BLaER1 (cell line): ENCODE results near the gene IMP4.

ENCODE experiments used
- H3K27ac ChIP-seq: shearing (Covaris generic); formaldehyde crosslinking; 2 replicates; pipeline ENCODE4 v1.8.1; 2022
- H3K27me3 ChIP-seq: shearing (Covaris generic); formaldehyde crosslinking; 2 replicates; pipeline ENCODE4 v1.8.1; 2022
- H3K36me3 ChIP-seq: shearing (Covaris generic); formaldehyde crosslinking; 2 replicates; pipeline ENCODE4 v1.8.1; 2022
- H3K4me1 ChIP-seq: shearing (Covaris generic); formaldehyde crosslinking; 2 replicates; pipeline ENCODE4 v1.8.1; 2022
- H3K4me2 ChIP-seq: shearing (Covaris generic); formaldehyde crosslinking; 2 replicates; pipeline ENCODE4 v1.8.1; 2022
- H3K4me3 ChIP-seq: shearing (Covaris generic); formaldehyde crosslinking; 2 replicates; pipeline ENCODE4 v1.8.1; 2022
- H3K9ac ChIP-seq: shearing (Covaris generic); formaldehyde crosslinking; 2 replicates; pipeline ENCODE4 v1.8.1; 2022
- H3K9me3 ChIP-seq: shearing (Covaris generic); formaldehyde crosslinking; 2 replicates; pipeline ENCODE4 v1.8.1; 2022
- H4K20me1 ChIP-seq: shearing (Covaris generic); formaldehyde crosslinking; 2 replicates; pipeline ENCODE4 v1.8.1; 2022
- Cebpa-rat ChIP-seq: shearing (Covaris generic); IDR thresholded peaks from 2 replicates; pipeline ENCODE4 v1.8.1; 2022

Gene IMP4

GRCh38 chr2:130375291-130376266, 32.9 kb downstream of the IMP4 start:
- peaks cover 30% of the 10 kb centered on the region for H4K20me1 ChIP-seq
- no peaks in the 10 kb centered on the region for H3K9me3 ChIP-seq
- peaks cover 68% of the 10 kb centered on the region for H3K4me1 ChIP-seq
- H3K27me3 ChIP-seq, result no peaks in the 10 kb centered on the region
- no peak overlapping the region for H3K27ac ChIP-seq
- H3K4me3 ChIP-seq, result no peak overlapping the region
- H3K4me2 ChIP-seq, result peak overlapping the region; percentile 80
- TF ChIP-seq Cebpa-rat, result 0 out of 2 replicates have a peak, but pooled peaks have one; percentile 15
- H3K9ac ChIP-seq, result no peak overlapping the region
- H3K36me3 ChIP-seq, result peaks cover 20% of the 10 kb centered on the region

GRCh38 chr2:130376433-130377293, 34.0 kb downstream of the IMP4 start:
- no peak for TF ChIP-seq Cebpa-rat
- H3K9me3 ChIP-seq, result no peaks in the 10 kb centered on the region
- H3K36me3 ChIP-seq, result peaks cover 29% of the 10 kb centered on the region
- H3K4me2 ChIP-seq, result peak overlapping the region; percentile 80
- H3K4me3 ChIP-seq, result peak overlapping the region; percentile 34; the same call in 1 of the 2 replicates
- peaks cover 68% of the 10 kb centered on the region for H3K4me1 ChIP-seq
- peaks cover 33% of the 10 kb centered on the region for H4K20me1 ChIP-seq
- H3K27ac ChIP-seq, result peak overlapping the region; percentile 14
- H3K9ac ChIP-seq, result 0 out of 2 replicates have a peak overlapping the region, but pooled peaks have one; percentile 16
- H3K27me3 ChIP-seq, result no peaks in the 10 kb centered on the region

GRCh38 chr2:130377491-130377890, 34.8 kb downstream of the IMP4 start:
- Histone ChIP-seq H4K20me1 (peaks cover 33% of the 10 kb centered on the region), H3K4me2 (peak overlapping the region; percentile 80), H3K36me3 (peaks cover 38% of the 10 kb centered on the region), H3K9me3 (no peaks in the 10 kb centered on the region), H3K4me3 (no peak overlapping the region), H3K9ac (no peak overlapping the region), H3K27ac (peak overlapping the region; percentile 14; the same call in 1 of the 2 replicates), H3K4me1 (peaks cover 75% of the 10 kb centered on the region), H3K27me3 (no peaks in the 10 kb centered on the region)
- TF ChIP-seq Cebpa-rat, result no peak

GRCh38 chr2:130378206-130378897, 35.7 kb downstream of the IMP4 start:
- no peak overlapping the region for H3K27ac ChIP-seq
- peaks cover 33% of the 10 kb centered on the region for H4K20me1 ChIP-seq
- peaks cover 41% of the 10 kb centered on the region for H3K36me3 ChIP-seq
- H3K9ac ChIP-seq, result no peak overlapping the region
- TF ChIP-seq Cebpa-rat, result no peak
- H3K4me1 ChIP-seq, result peaks cover 70% of the 10 kb centered on the region
- H3K27me3 ChIP-seq, result no peaks in the 10 kb centered on the region
- H3K4me2 ChIP-seq, result no peak overlapping the region
- no peak overlapping the region for H3K4me3 ChIP-seq
- H3K9me3 ChIP-seq, result no peaks in the 10 kb centered on the region

GRCh38 chr2:130378898-130379214, 36.2 kb downstream of the IMP4 start:
- Histone ChIP-seq H3K27me3 (no peaks in the 10 kb centered on the region), H3K36me3 (peaks cover 41% of the 10 kb centered on the region), H3K9ac (no peak overlapping the region), H3K9me3 (no peaks in the 10 kb centered on the region), H4K20me1 (peaks cover 33% of the 10 kb centered on the region), H3K27ac (no peak overlapping the region), H3K4me2 (no peak overlapping the region), H3K4me3 (no peak overlapping the region), H3K4me1 (peaks cover 66% of the 10 kb centered on the region)
- no peak for TF ChIP-seq Cebpa-rat

- Histone ChIP-seq H3K36me3 (peaks cover 31% of the 10 kb centered on the region), H3K9ac (no peak overlapping the region), H3K4me2 (peak overlapping the region; percentile 75), H3K4me3 (no peak overlapping the region), H3K27ac (no peak overlapping the region), H4K20me1 (peaks cover 33% of the 10 kb centered on the region), H3K9me3 (no peaks in the 10 kb centered on the region), H3K4me1 (peaks cover 64% of the 10 kb centered on the region), H3K27me3 (no peaks in the 10 kb centered on the region)
- TF ChIP-seq Cebpa-rat, result no peak
Measured at GRCh38 chr2:130380096-130380934, 37.6 kb downstream of the IMP4 start.

- Histone ChIP-seq H4K20me1 (peaks cover 32% of the 10 kb centered on the region), H3K27me3 (no peaks in the 10 kb centered on the region), H3K27ac (no peak overlapping the region), H3K4me3 (no peak overlapping the region), H3K4me2 (peak overlapping the region; percentile 75), H3K4me1 (peaks cover 66% of the 10 kb centered on the region), H3K9ac (no peak overlapping the region), H3K9me3 (no peaks in the 10 kb centered on the region), H3K36me3 (peaks cover 22% of the 10 kb centered on the region)
- TF ChIP-seq Cebpa-rat, result no peak
Measured at GRCh38 chr2:130381145-130381544, 38.4 kb downstream of the IMP4 start.

- TF ChIP-seq Cebpa-rat, result no peak
- peaks cover 21% of the 10 kb centered on the region for H3K36me3 ChIP-seq
Measured at GRCh38 chr2:130381619-130382018, 38.9 kb downstream of the IMP4 start.

More at GRCh38 chr2:130381619-130382018, 38.9 kb downstream of the IMP4 start:
- no peak overlapping the region for H3K9ac ChIP-seq
- H3K27ac ChIP-seq, result no peak overlapping the region
- H3K27me3 ChIP-seq, result no peaks in the 10 kb centered on the region
- peak overlapping the region; percentile 75 for H3K4me2 ChIP-seq
- peaks cover 27% of the 10 kb centered on the region for H4K20me1 ChIP-seq
- H3K4me3 ChIP-seq, result no peak overlapping the region
- peaks cover 66% of the 10 kb centered on the region for H3K4me1 ChIP-seq
- no peaks in the 10 kb centered on the region for H3K9me3 ChIP-seq
